Lower leg skin (tissue), 4 donors: ENCODE measurements around the gene RAB40B. TPM values are rescaled to one million over a fixed set of nuclear protein-coding genes. Genes with fewer than 3 reads are reported as not detected.

Experiments
- DNase-seq, 2 donors: peaks; one replicate each; pipeline ENCODE4 v3.0.0-alpha.2; 2019; ENCODE audit warnings: low spot score in 2 of 2
- H3K4me3 ChIP-seq: fragments of 200-600 bp; sonication (generic); 2 replicates; pipeline ENCODE4 v1.5.1; 2017; ENCODE audit warnings: mild to moderate bottlenecking, low read depth; ENCODE audit not compliant: poor library complexity, severe bottlenecking
- POLR2A ChIP-seq, 2 donors: fragments of 450-650 bp; IDR thresholded peaks; one replicate each; pipeline ENCODE4 v1.6.1; 2016 to 2017; ENCODE audit warnings: antibody characterized with exemption in 2 of 2, mild to moderate bottlenecking in 1 of 2, moderate library complexity in 1 of 2
- WGBS, 2 donors: methylation state at CpG; one replicate each; pipeline ENCODE4 v1.1.5; 2018; 5-methylcytosine and 5-hydroxymethylcytosine counted together
- intact Hi-C: fragments of 100-400 bp; cut with DNase I; formaldehyde crosslinking; loops from one replicate; pipeline ENCODE4 v1.15.0; 2023; ENCODE audit warnings: low total_unique reads
- total RNA-seq, 4 donors: library from RNA; depleted of rRNA; stranded (reverse); fragments of >200 nt; gene quantifications; one replicate each; pipeline ENCODE4 v1.1.0, GENCODE V29; 2016
- TF ChIP-seq, protein P1 (sequence below), 3 donors: fragments of 450-650 bp; IDR thresholded peaks; one replicate each; pipeline ENCODE4 v1.5.1; 2016; ENCODE audit warnings: antibody characterized with exemption in 3 of 3, mild to moderate bottlenecking in 3 of 3, moderate library complexity in 2 of 3

RAB40B gene
- total RNA-seq, 4 donors from 2014 or later, result 17.4 to 51.2 (median 27.0) TPM

- TF ChIP-seq POLR2A (IDR thresholded peaks at IDR 0.05), result no peak
- TF ChIP-seq, protein P1, sequence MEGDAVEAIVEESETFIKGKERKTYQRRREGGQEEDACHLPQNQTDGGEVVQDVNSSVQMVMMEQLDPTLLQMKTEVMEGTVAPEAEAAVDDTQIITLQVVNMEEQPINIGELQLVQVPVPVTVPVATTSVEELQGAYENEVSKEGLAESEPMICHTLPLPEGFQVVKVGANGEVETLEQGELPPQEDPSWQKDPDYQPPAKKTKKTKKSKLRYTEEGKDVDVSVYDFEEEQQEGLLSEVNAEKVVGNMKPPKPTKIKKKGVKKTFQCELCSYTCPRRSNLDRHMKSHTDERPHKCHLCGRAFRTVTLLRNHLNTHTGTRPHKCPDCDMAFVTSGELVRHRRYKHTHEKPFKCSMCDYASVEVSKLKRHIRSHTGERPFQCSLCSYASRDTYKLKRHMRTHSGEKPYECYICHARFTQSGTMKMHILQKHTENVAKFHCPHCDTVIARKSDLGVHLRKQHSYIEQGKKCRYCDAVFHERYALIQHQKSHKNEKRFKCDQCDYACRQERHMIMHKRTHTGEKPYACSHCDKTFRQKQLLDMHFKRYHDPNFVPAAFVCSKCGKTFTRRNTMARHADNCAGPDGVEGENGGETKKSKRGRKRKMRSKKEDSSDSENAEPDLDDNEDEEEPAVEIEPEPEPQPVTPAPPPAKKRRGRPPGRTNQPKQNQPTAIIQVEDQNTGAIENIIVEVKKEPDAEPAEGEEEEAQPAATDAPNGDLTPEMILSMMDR (IDR thresholded peaks at IDR 0.05), result peak in 1 of 3 donors; percentile 7
- 80 to 84% methylated on average over 26 of the region's 26 CpGs for WGBS, 2 donors
Measured at GRCh38 chr17:82737967-82738877, 39.7 kb upstream of the RAB40B start.

DNA sequence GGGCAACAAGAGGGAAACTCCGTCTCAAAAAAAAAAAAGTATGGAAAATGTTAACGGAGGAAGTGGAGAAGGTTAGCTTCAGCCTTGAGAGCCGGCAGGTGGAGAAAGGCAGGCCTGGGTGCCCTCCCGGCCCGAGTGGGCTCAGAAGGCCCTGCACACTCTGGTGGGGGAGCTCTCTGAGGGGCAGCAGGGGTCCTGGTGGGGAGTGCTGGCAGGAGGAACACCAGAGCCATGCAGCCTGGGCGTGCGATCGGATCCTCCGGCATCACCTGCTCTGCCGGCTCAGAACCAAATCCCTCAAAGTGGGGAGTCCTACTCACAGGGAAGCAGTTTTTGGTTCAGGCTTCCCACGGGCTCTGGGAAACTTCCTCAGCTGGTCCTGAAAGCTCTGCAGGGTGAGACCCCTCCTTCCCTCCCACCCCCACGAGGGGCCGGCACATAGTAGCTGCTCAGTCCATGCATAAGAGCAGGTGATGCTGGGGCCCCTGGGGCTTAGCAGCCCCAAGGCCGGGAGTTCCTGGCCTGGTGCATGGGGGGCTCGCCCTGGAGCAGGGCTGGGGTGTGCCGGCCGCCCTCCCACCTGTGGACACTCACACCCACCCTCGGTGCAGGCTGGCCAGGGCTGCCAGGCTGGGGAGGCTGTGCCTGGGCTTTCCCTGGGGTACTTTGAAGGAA lies 38.1 kb upstream of the RAB40B start:
- 87 to 89% methylated on average over 18 of the region's 18 CpGs for WGBS, 2 donors
- TF ChIP-seq POLR2A (IDR thresholded peaks at IDR 0.05), result no peak
- TF ChIP-seq, protein P1 (IDR thresholded peaks at IDR 0.05), result no peak
- no peak for DNase-seq
- intact Hi-C loops, result no loop called here
- H3K4me3 ChIP-seq, result no peak overlapping the region

More at GRCh38 chr17:82737967-82738877, 39.7 kb upstream of the RAB40B start:
- no peak overlapping the region for H3K4me3 ChIP-seq
- no peak for DNase-seq
- intact Hi-C loops, result no loop called here

- TF ChIP-seq, protein P1 (IDR thresholded peaks at IDR 0.05), result no peak
- no peak for TF ChIP-seq POLR2A (IDR thresholded peaks at IDR 0.05)
- WGBS, 2 donors, result 6% methylated on average over 24 to 27 of the region's 101 CpGs
- peak within 1 kb of the TSS; percentile 56 for H3K4me3 ChIP-seq
- intact Hi-C loops, result no loop called here
- no peak for DNase-seq
Measured at GRCh38 chr17:82734987-82735866, 36.7 kb upstream of the RAB40B start, which contains the start of gene FN3K. FN3K (plus strand) TSS chr17:82735615; CDS start chr17:82735637, 22 bp downstream.

- DNase-seq, result no peak
- 92% methylated on average over 13 of the region's 13 CpGs for WGBS, 2 donors
- intact Hi-C loops, result no loop called here
- no peak overlapping the region for H3K4me3 ChIP-seq
- no peak for TF ChIP-seq POLR2A (IDR thresholded peaks at IDR 0.05)
- TF ChIP-seq, protein P1 (IDR thresholded peaks at IDR 0.05), result no peak
Measured at GRCh38 chr17:82732118-82732743, 33.7 kb upstream of the RAB40B start.
